ENCODE results near the gene TSPAN14.

DNA sequence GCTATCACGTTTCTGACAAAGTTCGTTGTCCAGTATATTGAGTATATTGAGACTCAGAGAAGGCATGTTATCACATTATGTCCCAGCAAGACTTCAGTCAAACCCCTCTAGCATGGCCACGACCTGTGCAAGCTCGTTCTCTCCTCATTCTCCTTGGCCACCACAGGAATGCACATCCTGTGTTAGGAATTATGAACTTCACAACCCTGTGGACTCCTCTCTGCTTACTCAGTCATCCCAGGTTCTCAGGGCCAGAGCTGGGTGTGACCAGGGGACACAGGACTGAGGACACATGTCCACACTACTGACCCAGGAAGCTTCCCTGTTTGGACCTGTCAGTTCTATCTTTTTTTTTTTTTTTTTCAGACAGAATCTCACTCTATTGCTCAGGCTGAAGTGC lies 87.9 kb downstream of the TSPAN14 start:
- TF ChIP-seq, protein P1, sequence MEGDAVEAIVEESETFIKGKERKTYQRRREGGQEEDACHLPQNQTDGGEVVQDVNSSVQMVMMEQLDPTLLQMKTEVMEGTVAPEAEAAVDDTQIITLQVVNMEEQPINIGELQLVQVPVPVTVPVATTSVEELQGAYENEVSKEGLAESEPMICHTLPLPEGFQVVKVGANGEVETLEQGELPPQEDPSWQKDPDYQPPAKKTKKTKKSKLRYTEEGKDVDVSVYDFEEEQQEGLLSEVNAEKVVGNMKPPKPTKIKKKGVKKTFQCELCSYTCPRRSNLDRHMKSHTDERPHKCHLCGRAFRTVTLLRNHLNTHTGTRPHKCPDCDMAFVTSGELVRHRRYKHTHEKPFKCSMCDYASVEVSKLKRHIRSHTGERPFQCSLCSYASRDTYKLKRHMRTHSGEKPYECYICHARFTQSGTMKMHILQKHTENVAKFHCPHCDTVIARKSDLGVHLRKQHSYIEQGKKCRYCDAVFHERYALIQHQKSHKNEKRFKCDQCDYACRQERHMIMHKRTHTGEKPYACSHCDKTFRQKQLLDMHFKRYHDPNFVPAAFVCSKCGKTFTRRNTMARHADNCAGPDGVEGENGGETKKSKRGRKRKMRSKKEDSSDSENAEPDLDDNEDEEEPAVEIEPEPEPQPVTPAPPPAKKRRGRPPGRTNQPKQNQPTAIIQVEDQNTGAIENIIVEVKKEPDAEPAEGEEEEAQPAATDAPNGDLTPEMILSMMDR (IDR thresholded peaks at IDR 0.05), result no peak
- TF ChIP-seq POLR2AphosphoS5 (IDR thresholded peaks at IDR 0.05), result no peak

Measured in esophagus muscularis mucosa (tissue), 3 donors.